ENCODE data around the gene TMEM247.
"Not testable (repeated sequence)": the region's sequence is repeated elsewhere in the genome, so short reads cannot be mapped to it uniquely, and the experiment has no call there.

TMEM247 gene

DNA sequence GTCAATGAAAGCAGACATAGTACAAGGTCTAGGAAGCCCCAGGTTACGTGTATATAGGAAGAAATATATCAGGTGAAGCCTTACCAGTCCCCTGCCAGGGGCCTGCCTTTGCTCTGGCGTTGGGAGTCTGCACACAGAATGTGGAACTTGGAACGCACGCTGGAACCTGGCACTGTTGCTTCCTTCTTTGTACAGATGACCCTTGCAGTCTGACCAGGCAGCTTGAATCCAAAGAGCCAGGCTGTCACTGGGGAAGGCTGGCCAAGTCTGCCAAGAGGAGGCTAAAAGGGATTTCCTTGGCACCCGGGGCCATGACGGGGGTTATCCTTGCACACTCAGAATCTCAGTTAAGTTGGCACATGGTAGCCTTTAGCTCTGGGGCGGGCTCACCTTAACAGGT, 39.5 kb downstream of the TMEM247 start:
- DNase-seq: no peak

DNA sequence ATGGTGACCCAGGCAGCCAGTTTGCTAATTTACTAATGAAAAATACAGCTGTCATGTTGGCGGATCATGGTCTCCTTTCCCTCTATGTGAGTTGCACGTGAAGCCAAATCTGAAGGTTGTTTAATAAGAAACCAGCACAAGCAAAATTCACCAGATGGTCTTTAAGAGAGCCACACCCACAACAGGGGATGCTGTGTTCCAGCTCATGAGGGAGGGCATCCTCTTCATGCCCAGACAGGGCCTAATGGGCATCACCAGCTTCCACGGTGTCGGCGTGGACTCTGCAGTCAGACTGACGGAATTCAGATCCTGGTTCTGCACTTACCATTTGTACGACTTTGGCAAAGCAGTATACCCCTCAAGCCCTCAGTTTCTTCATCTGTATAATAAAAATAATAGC, 39.9 kb downstream of the TMEM247 start:
- no peak for DNase-seq

DNA sequence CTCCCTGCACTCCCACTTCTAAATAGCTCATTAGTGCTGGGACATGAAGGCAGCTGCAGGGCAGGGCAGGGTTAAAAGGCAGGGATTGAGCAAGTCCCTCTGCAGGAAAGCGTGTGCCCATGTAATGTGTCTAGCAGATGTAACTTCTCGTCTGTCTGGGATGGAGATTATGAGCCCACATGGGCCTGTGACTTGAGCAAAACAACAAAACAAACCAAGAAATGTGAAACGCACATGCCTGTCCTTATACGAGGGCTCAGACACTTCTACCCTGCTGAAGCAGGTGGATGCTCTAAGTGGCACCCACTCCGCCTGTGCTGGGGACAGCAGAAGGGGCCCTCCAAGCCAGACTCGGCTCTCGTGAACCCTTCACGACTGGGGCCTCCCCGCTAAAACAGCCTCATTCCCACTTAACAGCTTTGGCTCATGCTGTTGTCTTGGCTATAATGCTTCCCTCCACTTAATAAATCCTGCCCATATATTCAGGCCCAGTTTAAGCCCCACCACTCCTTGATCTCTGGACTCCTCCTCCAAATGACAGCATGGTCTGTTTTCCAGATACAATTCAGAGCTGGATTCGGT, 40.9 kb downstream of the TMEM247 start:
- DNase-seq: no peak

DNA sequence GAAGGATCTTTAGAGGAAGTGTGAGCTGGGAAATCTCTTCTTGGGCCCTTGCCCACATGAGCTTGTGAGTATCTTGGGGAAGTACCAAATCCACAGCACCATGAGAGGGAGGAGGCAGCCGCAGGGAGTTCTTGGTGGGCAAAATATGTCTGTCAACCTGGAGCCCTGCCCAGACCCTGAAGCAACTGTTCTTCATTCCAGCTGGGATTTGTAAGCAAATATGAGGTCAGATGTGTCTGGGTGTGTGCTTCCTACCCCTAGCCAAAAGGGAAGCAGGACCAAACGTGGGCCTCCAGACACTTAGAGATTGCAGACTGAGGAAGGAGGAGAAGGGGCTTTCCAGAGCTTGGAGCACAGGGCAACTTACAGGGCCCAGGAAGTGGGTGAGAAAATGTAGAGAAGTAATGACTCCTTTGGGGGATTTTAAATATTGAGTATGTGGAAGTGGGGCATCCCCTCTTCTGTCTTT, 41.9 kb downstream of the TMEM247 start:
- no peak for DNase-seq

DNA sequence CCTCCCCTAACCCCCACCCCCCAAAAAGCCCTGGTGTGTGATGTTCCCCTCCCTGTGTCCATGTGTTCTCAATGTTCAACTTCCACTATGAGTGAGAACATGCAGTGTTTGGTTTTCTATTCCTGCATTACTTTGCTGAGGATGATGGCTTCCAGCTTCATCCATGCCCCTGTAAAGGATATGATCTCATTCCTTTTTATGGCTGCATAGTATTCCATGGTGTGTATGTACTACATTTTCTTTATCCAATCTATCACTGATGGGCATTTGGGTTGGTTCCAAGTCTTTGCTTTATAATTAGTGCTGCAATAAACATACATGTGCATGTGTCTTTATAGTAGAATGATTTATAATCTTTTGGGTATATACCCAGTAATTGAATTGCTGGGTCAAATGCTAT, 43.0 kb downstream of the TMEM247 start:
- DNase-seq: not testable (repeated sequence)

DNA sequence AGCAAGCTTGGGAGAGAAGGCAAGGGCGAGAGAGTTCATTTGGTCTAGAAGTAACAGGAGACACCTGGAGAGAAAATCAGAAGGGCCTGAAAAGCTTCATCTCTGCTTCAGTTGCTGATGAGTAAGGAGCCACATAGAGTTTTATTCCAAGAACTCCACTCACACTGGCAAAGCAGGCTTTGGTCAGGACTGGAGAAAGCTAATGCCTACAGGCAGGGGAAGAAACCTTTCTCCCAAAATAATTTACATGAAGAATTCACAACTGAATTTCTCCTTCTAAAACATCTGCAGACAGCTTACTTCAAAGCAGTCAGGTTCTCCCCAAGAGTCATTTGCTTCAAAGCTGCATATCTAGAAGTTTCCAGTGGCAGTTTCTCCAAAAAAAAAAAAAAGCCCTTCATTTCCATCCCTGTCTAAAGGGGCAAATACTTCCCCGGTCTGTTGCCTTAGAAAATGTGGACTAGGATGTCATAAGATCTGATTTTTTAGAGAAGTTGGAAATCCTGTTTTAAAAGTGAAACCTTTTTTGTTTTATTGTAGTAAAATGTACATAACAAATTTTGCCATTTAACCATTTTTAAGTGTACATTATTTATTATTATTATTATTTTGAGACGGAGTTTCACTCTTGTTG, 46.3 kb downstream of the TMEM247 start:
- no peak for DNase-seq

DNA sequence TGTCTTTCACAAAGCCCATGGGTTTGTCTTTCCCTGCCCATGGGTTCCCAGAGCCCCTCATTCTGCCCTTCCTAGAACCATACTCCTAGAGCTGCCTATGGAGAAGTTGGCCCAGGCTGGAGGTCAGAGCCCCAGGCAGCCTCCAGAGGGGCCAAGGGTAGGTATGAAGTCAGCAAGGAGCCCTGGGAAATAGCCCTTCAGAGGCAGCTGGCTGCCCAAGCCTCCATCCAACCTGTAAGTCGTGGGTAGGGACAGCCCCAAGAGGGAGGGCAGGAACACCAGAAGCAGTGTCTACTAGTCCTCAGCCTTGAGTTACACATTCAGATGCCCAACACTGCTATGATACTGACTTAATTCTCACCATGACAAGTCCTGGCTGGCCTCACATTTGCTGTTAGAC, 49.5 kb downstream of the TMEM247 start:
- DNase-seq: no peak

DNA sequence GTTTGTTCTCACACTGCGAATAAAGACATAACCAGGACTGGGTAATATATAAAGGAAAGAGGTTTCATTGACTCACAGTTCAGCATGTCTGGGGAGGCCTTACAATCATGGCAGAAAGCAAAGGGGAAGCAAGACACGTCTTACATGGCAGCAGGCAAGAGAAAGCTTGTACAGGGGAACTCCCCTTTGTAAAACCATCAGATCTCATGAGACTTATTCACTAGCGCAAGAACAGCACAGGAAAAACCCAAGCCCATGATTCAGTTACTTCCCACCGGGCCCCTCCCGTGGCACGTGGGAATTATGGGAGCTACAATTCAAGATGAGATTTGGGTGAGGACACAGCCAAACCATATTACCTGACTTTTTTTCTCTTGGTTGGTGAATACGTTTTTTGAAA, 51.3 kb downstream of the TMEM247 start:
- DNase-seq: no peak

DNA sequence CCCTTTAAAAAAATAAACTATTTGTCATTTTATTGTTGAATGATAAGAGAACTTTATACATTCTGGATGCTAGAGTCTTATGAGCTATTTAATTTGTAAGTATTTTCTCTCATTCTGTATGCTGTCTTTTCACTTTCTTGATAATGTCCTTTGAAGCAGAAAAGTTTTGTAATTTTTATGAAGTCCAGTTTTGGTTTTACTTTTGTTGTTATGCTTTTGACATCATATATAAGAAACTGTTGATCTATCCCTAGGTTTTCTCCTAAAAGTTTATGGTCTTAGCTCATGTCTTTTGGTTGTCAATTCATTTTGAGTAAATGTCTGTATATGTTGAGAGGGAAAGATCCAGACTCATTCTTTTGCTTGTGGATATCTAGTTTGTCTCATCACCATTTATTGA, 52.5 kb downstream of the TMEM247 start:
- DNase-seq: no peak

All from cortex of kidney (tissue), 1 donor.